ENCODE data around the gene UVRAG. TPM values are rescaled to one million over a fixed set of nuclear protein-coding genes. Genes with fewer than 3 reads are reported as not detected.

The UVRAG gene
- total RNA-seq, 6 donors from 2014 or later: 23.3 to 72.3 (median 28.5) TPM

- ATAC-seq (ENCODE audit: low FRiP score in 2 of 2) (no peak), DNase-seq (no peak)
- Histone ChIP-seq H3K36me3 (no peaks in the 10 kb centered on the region), H3K4me1 (peaks cover 8 to 17% (median 8%) of the 10 kb centered on the region in 4 donors), H3K27me3 (no peaks in the 10 kb centered on the region), H3K9me3 (no peaks in the 10 kb centered on the region), H3K27ac (no peak overlapping the region), H3K4me3 (no peak overlapping the region)
- no peak for TF ChIP-seq EP300 (IDR thresholded peaks at IDR 0.05)
- no peak for TF ChIP-seq CTCF (IDR thresholded peaks at IDR 0.05)
- no peak for TF ChIP-seq POLR2A (IDR thresholded peaks at IDR 0.05)
- TF ChIP-seq POLR2AphosphoS5 (IDR thresholded peaks at IDR 0.05): no peak
- 95 to 96% methylated on average over 2 of the region's 2 CpGs for WGBS, 2 donors
Measured at GRCh38 chr11:76129729-76130128, 314.7 kb downstream of the UVRAG start.

- ATAC-seq (ENCODE audit: low FRiP score in 2 of 2) (no peak), DNase-seq (no peak)
- 62 to 70% methylated on average over 2 of the region's 2 CpGs for WGBS, 2 donors
- TF ChIP-seq POLR2A (IDR thresholded peaks at IDR 0.05) (no peak), EP300 (IDR thresholded peaks at IDR 0.05) (no peak), POLR2AphosphoS5 (IDR thresholded peaks at IDR 0.05) (no peak), CTCF (IDR thresholded peaks at IDR 0.05) (no peak)
- Histone ChIP-seq H3K27me3 (no peaks in the 10 kb centered on the region), H3K9me3 (no peaks in the 10 kb centered on the region), H3K4me3 (no peak overlapping the region), H3K27ac (peak overlapping the region in 3 of 4 donors; percentile 21 to 62 (median 57)), H3K36me3 (no peaks in the 10 kb centered on the region), H3K4me1 (peaks cover 0 to 11% (median 5%) of the 10 kb centered on the region in 4 donors)
Measured at GRCh38 chr11:76131142-76131541, 316.1 kb downstream of the UVRAG start.

- Histone ChIP-seq H3K36me3 (peaks cover 0 to under 1% (median 0%) of the 10 kb centered on the region in 4 donors), H3K27me3 (no peaks in the 10 kb centered on the region), H3K4me1 (peaks cover 0 to 11% (median 5%) of the 10 kb centered on the region in 4 donors), H3K9me3 (no peaks in the 10 kb centered on the region), H3K4me3 (no peak overlapping the region), H3K27ac (peak overlapping the region in 2 of 4 donors; percentile 21 to 62)
- WGBS, 2 donors: 65 to 76% methylated on average over 6 of the region's 6 CpGs
- TF ChIP-seq POLR2A (IDR thresholded peaks at IDR 0.05): no peak
- TF ChIP-seq POLR2AphosphoS5 (IDR thresholded peaks at IDR 0.05): no peak
- TF ChIP-seq EP300 (IDR thresholded peaks at IDR 0.05): no peak
- no peak for TF ChIP-seq CTCF (IDR thresholded peaks at IDR 0.05)
- no peak for DNase-seq
- ATAC-seq (ENCODE audit: low FRiP score in 2 of 2): no peak
Measured at GRCh38 chr11:76131671-76132631, 316.9 kb downstream of the UVRAG start.

GRCh38 chr11:76134239-76134638 lies 319.2 kb downstream of the UVRAG start:
- H3K36me3 ChIP-seq: peaks cover 0 to 6% (median 0%) of the 10 kb centered on the region in 4 donors
- DNase-seq: no peak
- no peak for ATAC-seq (ENCODE audit: low FRiP score in 2 of 2)
- no peaks in the 10 kb centered on the region for H3K27me3 ChIP-seq
- no peak for TF ChIP-seq CTCF (IDR thresholded peaks at IDR 0.05)
- no peak for TF ChIP-seq POLR2A (IDR thresholded peaks at IDR 0.05)
- no peak for TF ChIP-seq EP300 (IDR thresholded peaks at IDR 0.05)
- TF ChIP-seq POLR2AphosphoS5 (IDR thresholded peaks at IDR 0.05): no peak
- 89 to 100% methylated on average over 3 of the region's 3 CpGs for WGBS, 2 donors
- H3K27ac ChIP-seq: no peak overlapping the region
- no peaks in the 10 kb centered on the region for H3K9me3 ChIP-seq
- no peak overlapping the region for H3K4me3 ChIP-seq
- peaks cover 4 to 11% (median 5%) of the 10 kb centered on the region in 4 donors for H3K4me1 ChIP-seq

Data from upper lobe of left lung (tissue), 6 donors.